HepG2 (cell line): ENCODE results near the gene CEBPB. TPM values are rescaled to one million over a fixed set of nuclear protein-coding genes. Genes with fewer than 3 reads are reported as not detected.

ENCODE experiments used
- ATAC-seq: fragments of 200-7000 bp; cut with Tn5 transposase; 3 replicates; pipeline ENCODE4 v1.9.1; 2020; ENCODE audit warnings: mild to moderate bottlenecking, moderate library complexity
- BruUV-seq: library from RNA; stranded (reverse); fragments of 400-500 nt; replicated peaks from 2 replicates; lab custom pipeline; 2021; lab: Mats Ljungman, UMichigan
- CTCF ChIA-PET: fragments of 300-600 bp; formaldehyde crosslinking; extraction: SDS; loops from one replicate; lab custom pipeline; 2021; ENCODE audit warnings: low total read pairs, inconsistent platforms, low intra/inter-chr PET ratio; lab: Yijun Ruan, JAX
- POLR2A ChIA-PET: fragments of 350-600 bp; sonication (Branson Sonifier 250); formaldehyde crosslinking; loops from one replicate; lab custom pipeline; 2020; ENCODE audit warnings: antibody characterized with exemption, inconsistent platforms; lab: Yijun Ruan, JAX
- DNase-seq: peaks from one replicate; pipeline ENCODE4 v3.0.0-alpha.2; 2015; ENCODE audit warnings: low spot score
- FAIRE-seq: peaks from 3 replicates; lab custom pipeline; 2011; peaks lifted over from hg19 to GRCh38; lab: Jason Lieb, UNC
- H2AFZ ChIP-seq: one replicate; pipeline ENCODE4 v1.6.1; 2011; ENCODE audit warnings: low read length, inconsistent platforms
- H3K27ac ChIP-seq: fragments of 300-600 bp; 3 replicates; pipeline ENCODE4 v1.8.0; 2011; ENCODE audit warnings: mixed run types, mild to moderate bottlenecking, mixed read lengths, low read length, inconsistent platforms; ENCODE audit not compliant: insufficient read depth; ENCODE audit errors: extremely low read length
- H3K27me3 ChIP-seq, 2 experiments: fragments of 200-600 bp in 1 of 2; 2 replicates in 1 of 2; 3 replicates in 1 of 2; pipeline versions ENCODE4 v1.6.0 to v1.8.0; 2011; ENCODE audit warnings: low read length in 2 of 2, mild to moderate bottlenecking in 2 of 2, moderate library complexity in 2 of 2, inconsistent platforms in 1 of 2; ENCODE audit not compliant: insufficient read depth in 2 of 2, control insufficient read depth in 1 of 2
- H3K36me3 ChIP-seq, 2 experiments: fragments of 200-600 bp in 1 of 2; replicated peaks in 1 of 2; 2 replicates in 1 of 2; 3 replicates in 1 of 2; pipeline versions ENCODE4 v1.5.1 to v1.8.0; 2011; ENCODE audit warnings: low read length in 2 of 2, inconsistent platforms in 1 of 2; ENCODE audit not compliant: insufficient read depth in 2 of 2, control insufficient read depth in 1 of 2
- H3K4me1 ChIP-seq: 2 replicates; pipeline ENCODE4 v1.5.1; 2012; ENCODE audit warnings: low read length, inconsistent platforms; ENCODE audit not compliant: insufficient read depth
- H3K4me2 ChIP-seq: 2 replicates; pipeline ENCODE4 v1.6.0; 2011; ENCODE audit warnings: low read depth, low read length, inconsistent platforms
- H3K4me3 ChIP-seq, 3 experiments: fragments of 200-600 bp in 1 of 3; sonication (generic), shearing (Covaris generic) in 1 of 3; replicated peaks in 1 of 3; 2 replicates each; pipeline ENCODE4 v1.5.1; 2011 to 2016; ENCODE audit warnings: low read length in 3 of 3, inconsistent platforms in 2 of 3, low read depth in 2 of 3, mild to moderate bottlenecking in 2 of 3, control low read depth in 1 of 3, mixed read lengths in 1 of 3; ENCODE audit not compliant: insufficient read depth in 1 of 3
- H3K79me2 ChIP-seq: one replicate; pipeline ENCODE4 v1.6.1; 2011; ENCODE audit warnings: low read length, inconsistent platforms; ENCODE audit not compliant: insufficient read depth
- H3K9ac ChIP-seq: 2 replicates; pipeline ENCODE4 v1.6.0; 2011; ENCODE audit warnings: mild to moderate bottlenecking, low read depth, low read length, inconsistent platforms; ENCODE audit not compliant: insufficient read depth
- H3K9me3 ChIP-seq: 2 replicates; pipeline ENCODE4 v1.5.1; 2012; ENCODE audit warnings: mild to moderate bottlenecking, low read length
- H4K20me1 ChIP-seq: 2 replicates; pipeline ENCODE4 v1.6.0; 2011; ENCODE audit warnings: inconsistent platforms, mild to moderate bottlenecking, low read length, moderate library complexity; ENCODE audit not compliant: insufficient read depth
- ADNP ChIP-seq: sonication (generic); formaldehyde crosslinking; IDR thresholded peaks from 2 replicates; pipeline ENCODE4 v1.4.0; 2020; ENCODE audit warnings: missing genetic modification reagents
- RBAK ChIP-seq: sonication (generic); formaldehyde crosslinking; IDR thresholded peaks from 2 replicates; pipeline ENCODE4 v1.5.1; 2020; ENCODE audit warnings: mild to moderate bottlenecking, missing genetic modification reagents
- RFX3 ChIP-seq: IDR thresholded peaks from 2 replicates; pipeline ENCODE4 v1.6.1; 2016; ENCODE audit warnings: missing biosample characterization, missing genetic modification reagents
- SP140L ChIP-seq: sonication (generic); formaldehyde crosslinking; IDR thresholded peaks from 2 replicates; pipeline ENCODE4 v1.4.0; 2020; ENCODE audit warnings: missing genetic modification reagents, borderline replicate concordance
- ZBTB2 ChIP-seq: sonication (generic); formaldehyde crosslinking; IDR thresholded peaks from 2 replicates; pipeline ENCODE4 v1.8.0; 2022; ENCODE audit warnings: low read depth, missing genetic modification reagents
- ZNF337 ChIP-seq: sonication (generic); formaldehyde crosslinking; IDR thresholded peaks from 2 replicates; pipeline ENCODE4 v1.5.1; 2020; ENCODE audit warnings: missing genetic modification reagents, low read depth, mild to moderate bottlenecking, borderline replicate concordance
- ZNF652 ChIP-seq: IDR thresholded peaks from 2 replicates; pipeline ENCODE4 v1.6.1; 2016; ENCODE audit warnings: low read depth, borderline replicate concordance
- ZNF724P ChIP-seq: sonication (generic); formaldehyde crosslinking; IDR thresholded peaks from 2 replicates; pipeline ENCODE4 v1.8.0; 2022; ENCODE audit warnings: missing genetic modification reagents, borderline replicate concordance
- ZSCAN5A ChIP-seq: sonication (generic); formaldehyde crosslinking; IDR thresholded peaks from 2 replicates; pipeline ENCODE4 v1.8.0; 2022; ENCODE audit warnings: mild to moderate bottlenecking, missing genetic modification reagents, borderline replicate concordance
- WGBS: methylation state at CpG from one replicate; pipeline ENCODE4 v1.1.6; 2017; ENCODE audit warnings: low lambda C conversion rate; 5-methylcytosine and 5-hydroxymethylcytosine counted together
- in situ Hi-C: cut with HindIII; loops from 2 replicates; pipeline ENCODE4 v1.10.0; 2017; ENCODE audit warnings: low pct_unique_long_range_greater_than_20kb; ENCODE audit not compliant: extremely low pct_ligation_motif_present
- intact Hi-C: fragments of 100-400 bp; cut with micrococcal nuclease; formaldehyde crosslinking; loops from one replicate; pipeline ENCODE4 v1.10.0; 2022; ENCODE audit not compliant: unreplicated experiment
- polyA plus RNA-seq, 8 experiments: library from polyadenylated mRNA; depleted of rRNA in 3 of 8; stranded (reverse) in 7 of 8; unstranded in 1 of 8; fragments of >200 nt; fragmentation: Illumina TruSeq in 4 of 8; extraction: Trizol in 4 of 8; gene quantifications; 2 replicates each; pipeline versions ENCODE4 v1.2.1 to v1.2.3, GENCODE V29; 2011 to 2016; ENCODE audit warnings: low read depth in 4 of 8, missing spikeins in 1 of 8, mixed read lengths in 1 of 8; ENCODE audit not compliant: insufficient read depth in 1 of 8
- total RNA-seq, 5 experiments: library from RNA; depleted of rRNA; stranded (reverse); fragments of >200 nt; fragmentation: Illumina TruSeq; extraction: Trizol; gene quantifications; 2 replicates each; pipeline ENCODE4 v1.2.3, GENCODE V29; 2016; ENCODE audit warnings: low read depth in 1 of 5
- TF ChIP-seq, protein P1 (sequence below): IDR thresholded peaks from 2 replicates; pipeline ENCODE4 v1.4.0; 2020; ENCODE audit warnings: mild to moderate bottlenecking, missing genetic modification reagents
- TF ChIP-seq, protein P2 (sequence below): sonication (generic); formaldehyde crosslinking; IDR thresholded peaks from 2 replicates; pipeline ENCODE4 v1.8.0; 2022; ENCODE audit warnings: missing genetic modification reagents, mild to moderate bottlenecking, moderate library complexity, borderline replicate concordance

CEBPB gene
- total and polyA plus RNA-seq, 2 of the 13 experiments (the other 11 are each of a cell fraction or from before 2014, with no cell fraction given), result 18.5 to 28.2 TPM

- ChIA-PET POLR2A (interaction anchor here (1.3 kb wide), 1 partner anchor 10 kb away, joined by 3 read pairs; no protein-coding TSS in a partner anchor), CTCF (no interaction called here)
- H3K36me3 ChIP-seq, result no peaks in the 10 kb centered on the region
- DNase-seq, result no peak
- H3K79me2 ChIP-seq, result no peaks in the 10 kb centered on the region
- FAIRE-seq, result no peak
- H3K4me2 ChIP-seq, result no peak overlapping the region
- no peak for ATAC-seq
- intact Hi-C loops (no loop called here), in situ Hi-C loops (no loop called here)
- H3K4me3 ChIP-seq, result no peak overlapping the region
- H3K27ac ChIP-seq, result no peak overlapping the region
- H3K9me3 ChIP-seq, result no peaks in the 10 kb centered on the region
- no TSS peak for BruUV-seq
- no peaks in the 10 kb centered on the region for H3K27me3 ChIP-seq
- H3K9ac ChIP-seq, result no peak overlapping the region
- no peak overlapping the region for H2AFZ ChIP-seq
- H3K4me1 ChIP-seq, result peaks cover 27% of the 10 kb centered on the region
- 98% methylated on average over 2 of the region's 2 CpGs for WGBS
- no peaks in the 10 kb centered on the region for H4K20me1 ChIP-seq
- TF ChIP-seq ADNP (CRISPR knock-in tag), result no peak
- no peak for TF ChIP-seq RBAK (CRISPR knock-in tag)
- TF ChIP-seq, protein P1, sequence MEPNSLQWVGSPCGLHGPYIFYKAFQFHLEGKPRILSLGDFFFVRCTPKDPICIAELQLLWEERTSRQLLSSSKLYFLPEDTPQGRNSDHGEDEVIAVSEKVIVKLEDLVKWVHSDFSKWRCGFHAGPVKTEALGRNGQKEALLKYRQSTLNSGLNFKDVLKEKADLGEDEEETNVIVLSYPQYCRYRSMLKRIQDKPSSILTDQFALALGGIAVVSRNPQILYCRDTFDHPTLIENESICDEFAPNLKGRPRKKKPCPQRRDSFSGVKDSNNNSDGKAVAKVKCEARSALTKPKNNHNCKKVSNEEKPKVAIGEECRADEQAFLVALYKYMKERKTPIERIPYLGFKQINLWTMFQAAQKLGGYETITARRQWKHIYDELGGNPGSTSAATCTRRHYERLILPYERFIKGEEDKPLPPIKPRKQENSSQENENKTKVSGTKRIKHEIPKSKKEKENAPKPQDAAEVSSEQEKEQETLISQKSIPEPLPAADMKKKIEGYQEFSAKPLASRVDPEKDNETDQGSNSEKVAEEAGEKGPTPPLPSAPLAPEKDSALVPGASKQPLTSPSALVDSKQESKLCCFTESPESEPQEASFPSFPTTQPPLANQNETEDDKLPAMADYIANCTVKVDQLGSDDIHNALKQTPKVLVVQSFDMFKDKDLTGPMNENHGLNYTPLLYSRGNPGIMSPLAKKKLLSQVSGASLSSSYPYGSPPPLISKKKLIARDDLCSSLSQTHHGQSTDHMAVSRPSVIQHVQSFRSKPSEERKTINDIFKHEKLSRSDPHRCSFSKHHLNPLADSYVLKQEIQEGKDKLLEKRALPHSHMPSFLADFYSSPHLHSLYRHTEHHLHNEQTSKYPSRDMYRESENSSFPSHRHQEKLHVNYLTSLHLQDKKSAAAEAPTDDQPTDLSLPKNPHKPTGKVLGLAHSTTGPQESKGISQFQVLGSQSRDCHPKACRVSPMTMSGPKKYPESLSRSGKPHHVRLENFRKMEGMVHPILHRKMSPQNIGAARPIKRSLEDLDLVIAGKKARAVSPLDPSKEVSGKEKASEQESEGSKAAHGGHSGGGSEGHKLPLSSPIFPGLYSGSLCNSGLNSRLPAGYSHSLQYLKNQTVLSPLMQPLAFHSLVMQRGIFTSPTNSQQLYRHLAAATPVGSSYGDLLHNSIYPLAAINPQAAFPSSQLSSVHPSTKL (CRISPR knock-in tag), result no peak
- no peak for TF ChIP-seq ZBTB2 (CRISPR knock-in tag)
- TF ChIP-seq ZSCAN5A, result no peak
- TF ChIP-seq ZNF652, result no peak
- TF ChIP-seq RFX3 (CRISPR knock-in tag), result no peak
- no peak for TF ChIP-seq ZNF724P (CRISPR knock-in tag)
- no peak for TF ChIP-seq ZNF337 (CRISPR knock-in tag)
- TF ChIP-seq SP140L (CRISPR knock-in tag), result no peak
- TF ChIP-seq, protein P2, sequence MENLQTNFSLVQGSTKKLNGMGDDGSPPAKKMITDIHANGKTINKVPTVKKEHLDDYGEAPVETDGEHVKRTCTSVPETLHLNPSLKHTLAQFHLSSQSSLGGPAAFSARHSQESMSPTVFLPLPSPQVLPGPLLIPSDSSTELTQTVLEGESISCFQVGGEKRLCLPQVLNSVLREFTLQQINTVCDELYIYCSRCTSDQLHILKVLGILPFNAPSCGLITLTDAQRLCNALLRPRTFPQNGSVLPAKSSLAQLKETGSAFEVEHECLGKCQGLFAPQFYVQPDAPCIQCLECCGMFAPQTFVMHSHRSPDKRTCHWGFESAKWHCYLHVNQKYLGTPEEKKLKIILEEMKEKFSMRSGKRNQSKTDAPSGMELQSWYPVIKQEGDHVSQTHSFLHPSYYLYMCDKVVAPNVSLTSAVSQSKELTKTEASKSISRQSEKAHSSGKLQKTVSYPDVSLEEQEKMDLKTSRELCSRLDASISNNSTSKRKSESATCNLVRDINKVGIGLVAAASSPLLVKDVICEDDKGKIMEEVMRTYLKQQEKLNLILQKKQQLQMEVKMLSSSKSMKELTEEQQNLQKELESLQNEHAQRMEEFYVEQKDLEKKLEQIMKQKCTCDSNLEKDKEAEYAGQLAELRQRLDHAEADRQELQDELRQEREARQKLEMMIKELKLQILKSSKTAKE, result no peak
These were observed 8.3 kb upstream of the CEBPB start for GRCh38 chr20:50182346-50182745.
